Liver (tissue), 9 donors: ENCODE measurements around the gene NQO2. TPM values are rescaled to one million over a fixed set of nuclear protein-coding genes. Genes with fewer than 3 reads are reported as not detected.

Experiments used
- DNase-seq: peaks from one replicate; pipeline ENCODE4 v3.0.0-alpha.2; 2017; ENCODE audit warnings: low spot score
- H3K27ac ChIP-seq, 2 donors: one replicate each; pipeline ENCODE4 v1.7.0; 2013; ENCODE audit warnings: inconsistent platforms in 2 of 2, low read length in 2 of 2, control low read depth in 1 of 2, low read depth in 1 of 2, mild to moderate bottlenecking in 1 of 2
- H3K27me3 ChIP-seq, 4 donors: one replicate each; pipeline versions ENCODE4 v1.6.1 to v1.7.0; 2013; ENCODE audit warnings: low read length in 3 of 4, inconsistent platforms in 1 of 4, mild to moderate bottlenecking in 1 of 4, moderate library complexity in 1 of 4; ENCODE audit not compliant: control insufficient read depth in 4 of 4, insufficient read depth in 4 of 4
- H3K36me3 ChIP-seq, 4 donors: one replicate each; pipeline versions ENCODE4 v1.6.1 to v1.7.0; 2013; ENCODE audit warnings: low read length in 3 of 4, mild to moderate bottlenecking in 3 of 4, low read depth in 1 of 4, moderate library complexity in 1 of 4; ENCODE audit not compliant: control insufficient read depth in 4 of 4, insufficient read depth in 3 of 4
- H3K4me1 ChIP-seq, 4 donors: one replicate each; pipeline versions ENCODE4 v1.6.1 to v1.7.0; 2013; ENCODE audit warnings: low read length in 3 of 4, mild to moderate bottlenecking in 3 of 4, moderate library complexity in 1 of 4; ENCODE audit not compliant: control insufficient read depth in 4 of 4, insufficient read depth in 4 of 4
- H3K4me3 ChIP-seq, 3 donors: one replicate each; pipeline versions ENCODE4 v1.6.1 to v1.7.0; 2013; ENCODE audit warnings: low read length in 3 of 3, control low read depth in 1 of 3, low read depth in 1 of 3, mild to moderate bottlenecking in 1 of 3
- H3K9ac ChIP-seq, 2 donors: one replicate each; pipeline ENCODE4 v1.7.0; 2013; ENCODE audit warnings: low read length in 2 of 2, mild to moderate bottlenecking in 2 of 2, moderate library complexity in 2 of 2, control low read depth in 1 of 2, low read depth in 1 of 2
- H3K9me3 ChIP-seq, 4 donors: one replicate each; pipeline versions ENCODE4 v1.6.1 to v1.7.0; 2013; ENCODE audit warnings: low read length in 3 of 4; ENCODE audit not compliant: control insufficient read depth in 4 of 4
- ATF3 ChIP-seq: IDR thresholded peaks from 2 replicates; pipeline ENCODE4 v1.6.1; 2016; ENCODE audit warnings: antibody characterized with exemption
- FOXA2 ChIP-seq: IDR thresholded peaks from 2 replicates; pipeline ENCODE4 v1.6.1; 2016; ENCODE audit warnings: antibody characterized with exemption
- GABPA ChIP-seq, 2 donors: IDR thresholded peaks in 1 of 2; conservative IDR thresholded peaks in 1 of 2; 2 replicates each; pipeline ENCODE4 v1.6.1; 2016; ENCODE audit warnings: antibody characterized with exemption in 2 of 2, mild to moderate bottlenecking in 1 of 2, moderate library complexity in 1 of 2
- HNF4A ChIP-seq, 2 donors: conservative IDR thresholded peaks; 2 replicates each; pipeline ENCODE4 v1.6.1; 2016; ENCODE audit warnings: antibody characterized with exemption in 2 of 2, mild to moderate bottlenecking in 2 of 2
- HNF4G ChIP-seq: IDR thresholded peaks from 2 replicates; pipeline ENCODE4 v1.6.1; 2016; ENCODE audit warnings: antibody characterized with exemption
- JUND ChIP-seq, 2 donors: IDR thresholded peaks; 2 replicates each; pipeline ENCODE4 v1.6.1; 2016; ENCODE audit warnings: antibody characterized with exemption in 2 of 2
- RXRA ChIP-seq, 2 donors: IDR thresholded peaks; 2 replicates each; pipeline ENCODE4 v1.6.1; 2017 to 2018; ENCODE audit warnings: antibody characterized with exemption in 2 of 2, mild to moderate bottlenecking in 1 of 2
- YY1 ChIP-seq: IDR thresholded peaks from 2 replicates; pipeline ENCODE4 v1.6.1; 2016; ENCODE audit warnings: antibody characterized with exemption, mild to moderate bottlenecking
- ZBTB33 ChIP-seq: IDR thresholded peaks from 2 replicates; pipeline ENCODE4 v1.6.1; 2016; ENCODE audit warnings: antibody characterized with exemption
- WGBS: extraction: QIAGEN DNeasy Blood & Tissue Kit; methylation state at CpG from one replicate; pipeline ENCODE4 v1.1.7; 2013; 5-methylcytosine and 5-hydroxymethylcytosine counted together
- polyA plus RNA-seq, 2 donors: library from polyadenylated mRNA; stranded (reverse) in 1 of 2; unstranded in 1 of 2; fragments of 200-250 nt in 1 of 2; fragments of >200 nt in 1 of 2; fragmentation: Nextera tagmentation in 1 of 2; extraction: Ambion mirVana in 1 of 2; gene quantifications; one replicate each; pipeline versions ENCODE4 v1.2.1 to v1.2.3, GENCODE V29; 2013 to 2015
- total RNA-seq, 2 donors: library from RNA; depleted of rRNA; stranded (reverse); fragments of >200 nt; gene quantifications; one replicate each; pipeline ENCODE4 v1.2.3, GENCODE V29; 2014
- TF ChIP-seq, protein P1 (sequence below): IDR thresholded peaks from 2 replicates; pipeline ENCODE4 v1.6.1; 2016; ENCODE audit warnings: antibody characterized with exemption, mild to moderate bottlenecking
- TF ChIP-seq, protein P2 (sequence below): fragments of 150-350 bp; IDR thresholded peaks from 2 replicates; pipeline ENCODE4 v1.5.1; 2017; ENCODE audit warnings: improper control_type of control experiment, low read depth, low read length; ENCODE audit not compliant: missing input control
- TF ChIP-seq, protein P3 (sequence below): IDR thresholded peaks from 2 replicates; pipeline ENCODE4 v1.6.1; 2016; ENCODE audit warnings: antibody characterized with exemption
- donor health status: healthy.
- donor health status: healthy.
- donor health status: healthy.
- donor health status: healthy.
- donor health status: healthy.

Gene NQO2
- total and polyA plus RNA-seq, 4 donors: 11.5 to 127 (median 92.7) TPM

DNA sequence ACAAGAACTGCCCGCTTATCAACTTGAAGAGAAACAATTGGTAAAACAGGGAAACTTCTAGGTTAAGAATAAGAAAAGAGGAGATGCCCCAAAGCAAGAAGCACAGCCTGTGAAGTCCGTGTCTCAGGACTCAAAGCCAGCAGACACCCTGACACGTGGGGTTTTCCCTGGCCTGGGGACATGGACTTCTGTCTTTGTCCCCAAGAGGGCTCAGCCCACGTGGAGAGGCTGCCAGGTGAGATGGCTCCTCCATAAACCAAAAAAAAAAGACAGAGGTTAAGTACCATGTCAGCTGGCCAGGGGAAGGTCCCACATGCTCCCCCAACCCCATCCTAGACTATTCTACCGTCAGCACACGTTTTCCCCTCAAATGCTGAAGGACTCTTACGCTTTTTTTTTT is 38.2 kb upstream of the NQO2 start:
- WGBS: 66% methylated on average over 7 of the region's 7 CpGs
- no peak for DNase-seq

DNA sequence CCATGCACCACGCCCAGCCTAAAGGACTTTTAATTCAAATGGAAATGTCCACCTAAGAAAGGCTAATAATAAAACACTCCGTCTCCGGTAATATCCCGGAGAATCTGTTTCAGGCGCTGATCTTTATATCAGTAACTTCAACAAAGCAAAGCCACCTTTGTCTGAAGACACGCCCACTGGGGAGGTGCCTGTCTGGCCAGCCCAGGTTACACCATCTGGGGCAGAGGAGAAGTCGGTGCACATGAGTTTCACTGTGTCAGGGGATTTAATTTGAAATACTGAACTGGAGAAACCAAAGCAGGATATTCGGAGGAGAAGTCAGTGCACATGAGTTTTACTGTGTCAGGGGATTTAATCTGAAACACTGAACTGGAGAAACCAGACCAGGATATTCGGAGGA is 37.7 kb upstream of the NQO2 start:
- Histone ChIP-seq H3K4me1 (peaks cover 5 to 16% (median 10%) of the 10 kb centered on the region in 4 donors), H3K9ac (no peak overlapping the region), H3K27ac (peak overlapping the region in 1 of 2 donors; percentile 32), H3K36me3 (peaks cover 0 to 2% (median 0%) of the 10 kb centered on the region in 4 donors), H3K9me3 (no peaks in the 10 kb centered on the region), H3K27me3 (no peaks in the 10 kb centered on the region), H3K4me3 (no peak overlapping the region)
- no peak for DNase-seq
- WGBS: 83% methylated on average over 9 of the region's 9 CpGs
- TF ChIP-seq ATF3: no peak
- no peak for TF ChIP-seq YY1
- no peak for TF ChIP-seq ZBTB33
- no peak for TF ChIP-seq HNF4G
- TF ChIP-seq, protein P1, sequence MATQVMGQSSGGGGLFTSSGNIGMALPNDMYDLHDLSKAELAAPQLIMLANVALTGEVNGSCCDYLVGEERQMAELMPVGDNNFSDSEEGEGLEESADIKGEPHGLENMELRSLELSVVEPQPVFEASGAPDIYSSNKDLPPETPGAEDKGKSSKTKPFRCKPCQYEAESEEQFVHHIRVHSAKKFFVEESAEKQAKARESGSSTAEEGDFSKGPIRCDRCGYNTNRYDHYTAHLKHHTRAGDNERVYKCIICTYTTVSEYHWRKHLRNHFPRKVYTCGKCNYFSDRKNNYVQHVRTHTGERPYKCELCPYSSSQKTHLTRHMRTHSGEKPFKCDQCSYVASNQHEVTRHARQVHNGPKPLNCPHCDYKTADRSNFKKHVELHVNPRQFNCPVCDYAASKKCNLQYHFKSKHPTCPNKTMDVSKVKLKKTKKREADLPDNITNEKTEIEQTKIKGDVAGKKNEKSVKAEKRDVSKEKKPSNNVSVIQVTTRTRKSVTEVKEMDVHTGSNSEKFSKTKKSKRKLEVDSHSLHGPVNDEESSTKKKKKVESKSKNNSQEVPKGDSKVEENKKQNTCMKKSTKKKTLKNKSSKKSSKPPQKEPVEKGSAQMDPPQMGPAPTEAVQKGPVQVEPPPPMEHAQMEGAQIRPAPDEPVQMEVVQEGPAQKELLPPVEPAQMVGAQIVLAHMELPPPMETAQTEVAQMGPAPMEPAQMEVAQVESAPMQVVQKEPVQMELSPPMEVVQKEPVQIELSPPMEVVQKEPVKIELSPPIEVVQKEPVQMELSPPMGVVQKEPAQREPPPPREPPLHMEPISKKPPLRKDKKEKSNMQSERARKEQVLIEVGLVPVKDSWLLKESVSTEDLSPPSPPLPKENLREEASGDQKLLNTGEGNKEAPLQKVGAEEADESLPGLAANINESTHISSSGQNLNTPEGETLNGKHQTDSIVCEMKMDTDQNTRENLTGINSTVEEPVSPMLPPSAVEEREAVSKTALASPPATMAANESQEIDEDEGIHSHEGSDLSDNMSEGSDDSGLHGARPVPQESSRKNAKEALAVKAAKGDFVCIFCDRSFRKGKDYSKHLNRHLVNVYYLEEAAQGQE: no peak
- no peak for TF ChIP-seq FOXA2
- no peak for TF ChIP-seq GABPA (IDR thresholded peaks at IDR 0.05 in 1 of 2, conservative IDR thresholded peaks at IDR 0.05 in 1 of 2)

More for the DNA sequence above, 38.2 kb upstream of the NQO2 start:
- Histone ChIP-seq H3K27me3 (no peaks in the 10 kb centered on the region), H3K4me3 (no peak overlapping the region), H3K9ac (no peak overlapping the region), H3K27ac (peak overlapping the region in 1 of 2 donors; percentile 16), H3K9me3 (no peaks in the 10 kb centered on the region), H3K4me1 (peaks cover 5 to 16% (median 10%) of the 10 kb centered on the region in 4 donors), H3K36me3 (peaks cover 0 to 3% (median under 1%) of the 10 kb centered on the region in 4 donors)
- TF ChIP-seq, protein P1: no peak
- TF ChIP-seq, protein P2, sequence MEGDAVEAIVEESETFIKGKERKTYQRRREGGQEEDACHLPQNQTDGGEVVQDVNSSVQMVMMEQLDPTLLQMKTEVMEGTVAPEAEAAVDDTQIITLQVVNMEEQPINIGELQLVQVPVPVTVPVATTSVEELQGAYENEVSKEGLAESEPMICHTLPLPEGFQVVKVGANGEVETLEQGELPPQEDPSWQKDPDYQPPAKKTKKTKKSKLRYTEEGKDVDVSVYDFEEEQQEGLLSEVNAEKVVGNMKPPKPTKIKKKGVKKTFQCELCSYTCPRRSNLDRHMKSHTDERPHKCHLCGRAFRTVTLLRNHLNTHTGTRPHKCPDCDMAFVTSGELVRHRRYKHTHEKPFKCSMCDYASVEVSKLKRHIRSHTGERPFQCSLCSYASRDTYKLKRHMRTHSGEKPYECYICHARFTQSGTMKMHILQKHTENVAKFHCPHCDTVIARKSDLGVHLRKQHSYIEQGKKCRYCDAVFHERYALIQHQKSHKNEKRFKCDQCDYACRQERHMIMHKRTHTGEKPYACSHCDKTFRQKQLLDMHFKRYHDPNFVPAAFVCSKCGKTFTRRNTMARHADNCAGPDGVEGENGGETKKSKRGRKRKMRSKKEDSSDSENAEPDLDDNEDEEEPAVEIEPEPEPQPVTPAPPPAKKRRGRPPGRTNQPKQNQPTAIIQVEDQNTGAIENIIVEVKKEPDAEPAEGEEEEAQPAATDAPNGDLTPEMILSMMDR: peak; percentile 9
- TF ChIP-seq, protein P3, sequence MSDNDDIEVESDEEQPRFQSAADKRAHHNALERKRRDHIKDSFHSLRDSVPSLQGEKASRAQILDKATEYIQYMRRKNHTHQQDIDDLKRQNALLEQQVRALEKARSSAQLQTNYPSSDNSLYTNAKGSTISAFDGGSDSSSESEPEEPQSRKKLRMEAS: no peak
- no peak for TF ChIP-seq JUND (IDR thresholded peaks at IDR 0.05)
- peak; percentile 16 to 51 for TF ChIP-seq HNF4A (conservative IDR thresholded peaks at IDR 0.05)
- no peak for TF ChIP-seq ZBTB33
- peak in 1 of 2 donors; percentile 8 for TF ChIP-seq RXRA (IDR thresholded peaks at IDR 0.05)
